OCI-LY3 (cell line): ENCODE data around the gene POLR2M.

Source experiments
- EZH2phosphoT487 ChIP-seq: fragments of 200-600 bp; shearing (Covaris generic); IDR thresholded peaks from 2 replicates; pipeline ENCODE4 v1.6.1; 2018; ENCODE audit warnings: antibody characterized with exemption, mixed run types, low read depth
- TF ChIP-seq, protein P1 (sequence below): fragments of 200-600, 300-600 bp; sonication (generic); IDR thresholded peaks from 2 replicates; pipeline ENCODE4 v1.5.1; 2014; ENCODE audit warnings: antibody characterized with exemption, low read length, low read depth

DNA sequence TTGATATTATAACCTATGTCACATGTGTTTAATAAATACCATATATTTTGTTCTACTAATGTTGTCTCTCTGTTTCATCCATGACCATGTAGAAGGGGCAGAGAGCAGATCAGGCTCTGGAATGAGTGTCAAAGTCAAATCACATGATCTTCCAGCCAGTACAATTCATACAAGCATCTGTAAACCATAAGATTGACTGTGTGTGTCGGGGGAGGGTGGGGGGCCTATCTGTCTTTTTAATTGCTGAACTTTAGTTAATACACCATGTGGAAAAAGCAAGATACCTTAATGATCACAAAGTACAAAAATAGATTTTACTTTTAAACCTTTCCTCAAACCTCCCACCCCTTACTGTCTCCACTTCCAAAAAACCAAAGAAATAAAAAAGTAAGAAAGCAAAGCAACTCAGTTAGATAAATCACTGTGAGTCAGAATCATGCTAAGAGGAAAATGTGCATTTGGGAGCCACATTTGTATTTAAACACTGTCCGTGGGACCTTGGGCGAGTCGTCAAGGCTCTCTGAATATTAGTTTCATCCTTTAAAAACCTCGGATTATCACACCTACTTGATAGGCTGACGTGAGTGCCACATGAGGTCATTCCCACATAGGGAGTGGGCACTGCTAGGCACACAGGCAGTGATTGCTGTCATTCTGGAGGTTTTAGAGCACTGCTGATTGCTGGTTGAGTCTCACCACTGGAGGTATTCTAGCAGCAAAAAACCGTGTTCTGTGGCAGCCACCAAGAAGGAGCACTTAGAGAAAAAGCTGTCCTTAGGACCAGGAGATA lies 21.0 kb upstream of the POLR2M start:
- TF ChIP-seq, protein P1, sequence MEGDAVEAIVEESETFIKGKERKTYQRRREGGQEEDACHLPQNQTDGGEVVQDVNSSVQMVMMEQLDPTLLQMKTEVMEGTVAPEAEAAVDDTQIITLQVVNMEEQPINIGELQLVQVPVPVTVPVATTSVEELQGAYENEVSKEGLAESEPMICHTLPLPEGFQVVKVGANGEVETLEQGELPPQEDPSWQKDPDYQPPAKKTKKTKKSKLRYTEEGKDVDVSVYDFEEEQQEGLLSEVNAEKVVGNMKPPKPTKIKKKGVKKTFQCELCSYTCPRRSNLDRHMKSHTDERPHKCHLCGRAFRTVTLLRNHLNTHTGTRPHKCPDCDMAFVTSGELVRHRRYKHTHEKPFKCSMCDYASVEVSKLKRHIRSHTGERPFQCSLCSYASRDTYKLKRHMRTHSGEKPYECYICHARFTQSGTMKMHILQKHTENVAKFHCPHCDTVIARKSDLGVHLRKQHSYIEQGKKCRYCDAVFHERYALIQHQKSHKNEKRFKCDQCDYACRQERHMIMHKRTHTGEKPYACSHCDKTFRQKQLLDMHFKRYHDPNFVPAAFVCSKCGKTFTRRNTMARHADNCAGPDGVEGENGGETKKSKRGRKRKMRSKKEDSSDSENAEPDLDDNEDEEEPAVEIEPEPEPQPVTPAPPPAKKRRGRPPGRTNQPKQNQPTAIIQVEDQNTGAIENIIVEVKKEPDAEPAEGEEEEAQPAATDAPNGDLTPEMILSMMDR, result no peak
- TF ChIP-seq EZH2phosphoT487, result no peak
